ACHN (cell line): ENCODE measurements around the gene MRPL48.
"Not testable (repeated sequence)": the region's sequence is repeated elsewhere in the genome, so short reads cannot be mapped to it uniquely, and the experiment has no call there.

Experiments used
- DNase-seq: peaks from one replicate; pipeline ENCODE4 v3.0.0-alpha.2; 2015
- in situ Hi-C: cut with HindIII; loops from 2 replicates; pipeline ENCODE4 v1.10.0; 2017; ENCODE audit warnings: low sequenced_read_pairs, low pct_ligation_motif_present, low pct_unique_long_range_greater_than_20kb

MRPL48 gene

DNA sequence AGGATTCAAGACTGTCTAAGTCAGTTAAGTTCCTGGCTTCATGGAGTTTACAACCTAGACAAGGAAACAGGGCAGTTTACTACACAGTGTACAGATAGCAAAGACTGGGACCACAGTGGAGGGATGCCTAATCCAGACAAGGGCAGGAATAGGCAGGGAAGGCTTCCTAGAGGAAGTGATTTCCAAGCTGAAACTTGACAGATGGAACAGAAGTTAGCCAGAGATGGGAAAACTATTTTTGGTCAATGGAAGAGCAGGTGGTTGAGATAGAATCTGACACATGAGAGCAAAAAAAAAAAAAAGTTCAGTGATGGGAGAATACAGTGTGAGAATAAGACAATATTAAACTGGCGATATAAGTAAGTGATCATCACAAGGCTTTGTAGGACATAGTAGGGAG, 87.7 kb downstream of the MRPL48 start:
- in situ Hi-C loops, result no loop called here
- DNase-seq, result no peak

DNA sequence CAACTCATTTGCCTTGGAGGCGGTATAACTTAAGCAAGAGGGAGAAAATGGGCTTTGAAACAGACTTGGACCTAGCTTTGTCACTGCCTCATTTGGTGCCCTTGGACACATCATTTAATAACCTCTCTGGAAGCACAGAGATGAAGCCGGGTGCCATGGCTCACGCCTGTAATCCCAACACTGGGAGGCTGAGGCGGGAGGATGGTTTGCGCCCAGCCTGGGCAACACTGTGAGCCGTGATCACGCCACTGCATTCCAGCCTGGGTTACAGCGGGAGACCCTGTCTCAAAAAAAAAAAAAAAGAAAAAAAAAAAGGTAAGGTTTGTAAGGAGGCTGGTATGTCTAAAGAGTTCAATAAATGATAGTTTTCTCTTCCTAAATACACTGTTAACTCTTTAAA, 88.2 kb downstream of the MRPL48 start:
- in situ Hi-C loops, result no loop called here
- DNase-seq, result no peak

DNA sequence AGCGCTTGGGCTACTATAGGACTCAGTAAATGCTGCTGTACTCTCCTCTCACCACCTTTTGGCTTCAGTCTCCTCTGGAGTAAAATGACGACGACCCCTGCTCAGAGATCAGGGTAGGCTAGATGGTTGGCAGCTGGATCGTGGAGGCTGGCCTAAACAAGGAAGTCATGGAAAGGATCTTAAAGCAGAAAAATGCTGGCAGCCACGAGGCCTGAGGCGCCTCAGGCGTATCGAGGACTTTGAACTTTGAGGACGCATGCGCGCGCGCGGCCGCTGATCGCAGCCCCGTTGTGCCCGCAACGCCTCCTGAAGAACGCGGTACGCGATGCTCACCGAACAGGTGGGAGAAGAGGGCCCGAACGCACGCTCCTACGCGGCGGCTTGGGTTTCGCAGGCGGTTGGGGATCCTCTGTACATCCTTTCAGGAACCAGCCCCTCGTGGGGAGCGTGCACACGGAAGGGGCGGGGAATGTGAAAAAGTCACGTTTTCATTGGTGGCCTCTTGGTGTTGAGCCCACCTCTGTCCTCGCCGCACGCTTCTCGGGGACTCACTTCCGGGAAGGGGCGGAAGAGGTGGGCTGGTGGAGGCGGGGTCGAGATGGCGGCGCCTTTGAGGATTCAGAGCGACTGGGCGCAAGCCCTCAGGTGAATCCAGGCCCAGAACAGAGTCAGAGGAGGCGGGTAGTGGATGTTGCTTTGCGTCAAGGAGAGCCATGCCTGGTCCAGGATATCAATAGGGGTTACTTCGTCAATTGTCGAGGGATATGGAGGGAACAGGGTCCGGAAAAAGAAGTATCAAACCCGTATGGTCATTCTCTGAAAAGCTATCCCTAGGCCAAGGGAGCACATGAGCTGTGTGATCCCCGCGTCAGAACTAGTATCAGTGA, 89.0 kb downstream of the MRPL48 start, which contains the start of the genes COA4 and PAAF1:
COA4 (minus strand) TSS at position 423 of the 887 bp plus-strand sequence. CDS start 3,468 bp downstream, outside the sequence.
PAAF1 (plus strand) TSS at position 576 of the 887 bp plus-strand sequence; CDS start at position 599, 23 bp downstream.
- peak; percentile 94 for DNase-seq
- in situ Hi-C loops, result no loop called here

DNA sequence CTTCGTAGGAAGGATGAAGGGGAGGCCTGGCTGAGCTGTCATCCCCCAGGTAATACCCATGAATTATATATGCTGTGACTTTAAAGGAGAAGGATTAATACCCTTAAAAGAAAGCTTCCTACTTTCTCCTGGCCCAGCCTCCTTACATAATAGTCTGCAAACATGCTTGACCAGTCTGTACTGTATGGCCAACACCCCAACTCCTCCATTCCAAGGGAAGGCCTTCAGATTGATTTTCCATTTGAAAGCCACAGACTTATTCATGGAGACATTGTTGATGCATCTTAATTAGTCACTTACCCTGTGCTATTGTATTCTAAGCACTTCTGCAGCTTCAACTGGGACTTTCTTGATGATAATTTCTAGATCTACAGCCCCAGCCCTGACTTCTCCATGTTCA, 91.1 kb downstream of the MRPL48 start:
- DNase-seq, result no peak
- in situ Hi-C loops, result no loop called here

DNA sequence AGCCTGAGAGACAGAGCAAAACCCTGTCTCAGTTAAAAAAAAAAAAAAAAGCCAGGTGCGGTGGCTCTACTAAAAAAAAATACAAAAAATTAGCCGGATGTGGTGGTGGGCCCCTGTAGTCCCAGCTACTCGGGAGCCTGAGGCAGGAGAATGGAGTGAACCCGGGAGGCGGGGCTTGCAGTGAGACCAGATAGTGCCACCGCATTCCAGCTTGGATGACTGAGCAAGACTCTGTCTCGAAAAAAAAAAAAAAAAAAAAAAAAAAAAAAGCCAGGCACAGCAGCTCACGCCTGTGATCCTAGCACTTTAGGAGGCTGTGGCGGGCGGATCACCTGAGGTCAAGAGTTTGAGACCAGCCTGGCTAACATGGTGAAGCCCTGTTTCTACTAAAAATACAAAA, 92.8 kb downstream of the MRPL48 start:
- in situ Hi-C loops, DNase-seq: not testable (repeated sequence)

DNA sequence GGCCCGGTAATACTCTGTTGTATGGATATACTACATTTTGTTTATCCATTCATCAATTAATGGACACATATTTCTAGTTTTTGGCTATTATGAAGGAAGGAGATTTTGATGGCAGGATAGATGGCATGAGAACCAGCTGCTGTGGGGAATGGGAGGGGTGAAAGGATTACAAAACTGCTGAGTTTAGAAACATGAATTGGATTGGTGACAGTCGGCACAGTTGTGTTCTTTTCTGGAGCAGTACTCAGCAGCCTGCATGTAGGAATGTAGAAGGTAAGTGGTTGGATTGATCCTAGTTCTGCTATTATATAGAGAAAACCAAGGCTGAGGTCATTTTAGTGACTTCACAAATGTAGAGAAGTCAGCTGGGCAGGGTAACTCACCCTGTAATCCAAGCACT, 96.2 kb downstream of the MRPL48 start:
- DNase-seq, result no peak
- in situ Hi-C loops, result no loop called here

DNA sequence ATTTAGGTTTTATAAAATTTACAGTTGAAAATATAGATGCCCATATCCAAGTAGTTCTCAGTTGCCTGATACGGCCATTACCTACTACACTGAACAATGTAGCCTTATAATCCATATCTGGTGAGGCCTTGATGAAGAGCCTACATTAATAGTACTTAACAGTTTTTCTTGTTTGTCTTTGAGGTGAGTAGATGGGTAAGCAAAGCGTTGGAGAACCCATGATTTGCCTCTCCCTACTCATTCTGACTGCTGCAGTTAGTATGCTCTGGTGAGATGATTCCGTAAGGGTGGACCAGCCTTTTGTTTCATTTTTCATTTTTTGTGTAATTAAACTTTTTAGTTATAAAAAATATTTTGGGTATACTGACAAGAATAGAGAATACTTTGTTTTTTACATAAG, 100.6 kb downstream of the MRPL48 start:
- in situ Hi-C loops, result no loop called here
- no peak for DNase-seq

DNA sequence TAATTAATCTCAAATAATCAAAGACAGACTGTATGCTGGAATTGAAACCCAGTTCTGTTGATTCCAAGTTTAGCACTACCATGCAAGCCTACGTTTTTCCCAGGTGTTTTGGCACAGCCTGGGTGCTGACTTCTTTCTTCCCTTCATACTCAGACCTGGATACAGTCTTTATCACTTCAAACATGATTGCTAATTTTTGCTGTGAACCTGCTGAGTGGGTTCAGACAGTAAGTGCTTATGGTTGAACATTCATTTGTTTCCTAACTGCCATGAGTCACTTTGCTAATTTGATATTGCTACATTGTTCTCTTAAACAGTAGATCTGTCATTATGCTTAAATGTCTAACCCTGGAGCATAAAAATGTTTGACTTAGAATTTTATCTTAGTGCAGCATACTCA, 101.3 kb downstream of the MRPL48 start:
- in situ Hi-C loops, result no loop called here

DNA sequence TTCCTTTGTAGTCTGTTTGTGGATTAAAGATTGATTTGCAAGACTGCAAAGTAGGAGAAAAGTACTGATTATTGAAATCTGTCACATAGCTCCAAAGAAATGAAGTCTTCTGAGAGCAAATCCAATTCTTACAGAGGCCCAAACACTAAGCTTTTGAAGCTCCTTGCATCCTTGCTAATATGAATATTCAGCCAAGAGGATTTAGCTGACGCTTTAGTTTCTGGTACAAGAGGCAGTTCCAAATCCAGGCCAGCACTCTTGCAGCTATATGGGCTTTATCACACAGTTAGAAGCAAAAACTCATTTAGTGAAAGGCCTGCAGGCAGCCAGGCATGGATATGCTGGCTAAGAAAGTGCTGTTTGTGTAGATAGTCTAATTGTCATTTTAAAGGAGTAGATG, 101.9 kb downstream of the MRPL48 start:
- DNase-seq, result no peak
- in situ Hi-C loops, result no loop called here

More for the DNA sequence above, 101.3 kb downstream of the MRPL48 start:
- DNase-seq, result no peak

DNA sequence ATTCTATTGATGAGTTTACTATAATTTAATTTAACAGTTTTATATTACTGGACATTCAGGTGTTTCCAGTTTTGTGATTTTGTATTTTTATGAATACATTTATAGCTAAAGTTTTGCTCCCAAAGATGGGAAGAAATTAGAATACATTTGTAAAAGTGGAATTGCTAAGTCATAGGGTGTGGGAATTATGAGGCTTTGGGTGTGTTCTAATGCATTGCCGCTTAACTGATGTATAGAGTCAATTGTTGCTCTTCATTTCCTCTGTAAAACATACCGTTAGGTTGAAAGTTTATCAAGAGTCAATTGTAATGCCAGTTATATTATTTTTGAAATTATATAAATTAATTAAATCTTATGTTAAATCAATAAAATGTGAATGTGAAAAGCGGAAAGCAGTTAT, 105.4 kb downstream of the MRPL48 start:
- in situ Hi-C loops, result no loop called here
- DNase-seq, result no peak

DNA sequence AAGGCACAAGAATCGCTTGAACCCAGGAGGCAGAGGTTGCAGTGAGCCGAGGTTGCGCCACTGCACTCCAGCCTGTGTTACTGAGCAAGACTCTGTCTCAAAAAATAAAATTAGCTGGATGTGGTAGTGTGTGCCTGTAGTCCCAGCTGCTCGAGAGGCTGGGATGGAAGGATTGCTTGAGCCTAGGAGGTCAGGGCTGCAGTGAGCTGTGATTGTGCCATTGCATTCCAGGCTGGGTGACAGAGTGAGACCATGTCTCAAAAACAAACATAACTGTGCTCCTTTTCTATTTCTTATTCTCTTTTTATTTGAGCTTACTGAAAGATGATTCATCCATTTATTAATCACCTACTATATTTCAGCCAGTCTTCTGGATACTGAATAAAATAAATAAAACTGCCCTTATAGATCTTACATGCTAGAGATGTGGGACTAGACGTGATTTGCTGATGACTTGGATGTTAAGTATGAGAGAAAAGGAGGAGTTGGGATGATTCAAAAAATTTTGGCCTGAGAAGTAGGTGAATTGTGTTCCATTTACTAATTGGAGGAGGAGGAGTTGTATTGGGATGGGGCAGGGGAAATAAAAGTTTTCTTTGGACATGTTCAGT, 107.2 kb downstream of the MRPL48 start:
- DNase-seq, result no peak
- in situ Hi-C loops, result no loop called here

DNA sequence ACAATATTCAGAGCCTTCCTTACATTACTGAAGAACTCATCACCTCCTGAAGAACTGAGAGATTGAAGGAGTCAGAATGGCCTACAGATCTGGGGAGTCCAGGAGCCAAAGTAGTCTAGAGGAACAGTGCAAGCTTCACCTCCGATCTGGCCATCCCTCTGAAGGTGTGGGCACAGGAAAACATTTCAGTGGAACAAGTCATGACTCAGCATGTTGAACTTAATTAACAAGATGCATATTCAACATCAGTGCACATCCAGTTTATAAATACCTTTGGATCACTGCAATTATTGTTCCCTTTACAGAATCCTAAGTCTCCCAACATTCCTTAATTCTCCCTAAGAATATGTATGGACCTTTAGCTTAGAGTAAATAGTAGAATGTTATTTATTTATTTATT, 114.6 kb downstream of the MRPL48 start:
- in situ Hi-C loops, result no loop called here
- no peak for DNase-seq

DNA sequence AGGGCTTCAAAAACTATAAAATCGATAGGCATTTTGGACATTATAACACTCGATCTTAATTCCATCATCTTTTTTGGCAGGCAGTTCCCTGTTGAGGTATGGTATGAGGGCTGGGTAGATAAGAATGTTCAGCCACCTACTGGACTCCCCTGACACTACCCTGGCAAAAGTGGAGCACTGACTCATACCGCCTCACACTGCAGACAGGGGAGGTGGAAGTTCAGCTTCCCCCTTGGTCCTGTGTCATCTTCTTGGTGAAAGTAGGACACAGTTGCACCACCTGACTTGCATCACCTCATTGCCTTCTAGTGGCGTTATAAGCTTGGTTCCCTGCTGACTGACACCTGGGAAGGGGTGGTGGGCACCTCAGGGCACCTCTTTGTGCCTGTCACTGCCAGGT, 119.5 kb downstream of the MRPL48 start:
- in situ Hi-C loops, result no loop called here
- peak; percentile 58 for DNase-seq

DNA sequence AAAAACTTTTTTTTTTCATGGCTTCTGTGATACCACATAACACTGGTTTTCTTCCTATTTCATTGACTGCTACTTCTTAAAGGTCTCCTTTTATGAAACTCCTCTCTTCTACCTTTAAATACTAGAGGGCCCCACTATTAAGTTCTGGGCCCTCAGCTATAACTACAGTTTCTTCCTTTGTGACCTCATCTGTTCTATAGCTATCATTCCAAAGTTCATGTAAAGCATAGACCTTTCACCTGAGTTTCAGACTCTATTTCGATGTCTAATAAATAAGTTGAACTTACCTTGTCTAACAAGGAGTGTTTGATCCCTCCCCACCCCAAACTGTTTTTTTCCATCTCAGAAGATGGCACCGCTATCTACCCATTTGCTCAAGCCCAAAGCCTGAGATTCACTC, 124.4 kb downstream of the MRPL48 start:
- DNase-seq, result no peak
- in situ Hi-C loops, result no loop called here

DNA sequence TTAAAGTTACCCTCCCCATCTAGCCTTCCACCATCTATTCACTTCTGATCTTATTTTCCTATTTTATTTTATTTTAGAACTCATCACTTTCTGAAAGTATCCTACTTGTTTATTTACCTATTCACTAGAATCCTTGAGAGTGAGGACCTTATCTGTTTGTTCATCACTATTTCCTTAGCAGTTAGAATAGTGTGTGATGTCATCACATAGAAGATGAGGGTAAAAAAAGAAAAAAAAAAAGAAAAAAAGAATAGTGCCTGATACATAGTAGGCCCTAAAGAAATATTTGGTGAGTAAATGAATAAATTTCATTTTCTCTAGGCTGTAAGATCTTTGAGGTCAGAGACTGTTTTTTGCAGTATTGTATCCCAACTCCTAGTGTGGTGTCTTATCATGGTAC, 125.8 kb downstream of the MRPL48 start:
- in situ Hi-C loops, result no loop called here
- DNase-seq, result no peak

DNA sequence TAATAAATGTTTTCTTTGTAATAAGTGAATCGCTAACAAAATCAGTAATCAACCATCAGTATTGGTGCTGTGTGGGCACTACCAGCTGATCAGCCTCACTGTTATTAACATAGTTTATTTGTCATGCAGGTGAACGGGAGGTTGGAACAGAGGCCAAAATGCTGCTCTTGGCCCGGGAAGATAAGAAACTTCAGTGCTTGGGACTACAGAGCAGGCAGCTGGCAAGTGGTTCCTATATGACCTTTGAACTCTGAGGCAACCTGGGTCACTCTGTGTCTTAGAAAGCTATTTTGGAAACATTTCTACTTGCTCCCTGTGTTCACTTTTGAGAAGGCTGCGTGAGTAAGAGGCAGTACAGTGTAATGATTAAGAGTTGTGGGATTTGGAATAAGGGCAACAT, 126.6 kb downstream of the MRPL48 start:
- in situ Hi-C loops, result no loop called here

More for the DNA sequence above, 126.6 kb downstream of the MRPL48 start:
- no peak for DNase-seq
